ENCODE data around the gene TAF15.

The TAF15 gene

GRCh38 chr17:35778641-35779196 is 30.6 kb upstream of the TAF15 start:
- no peak overlapping the region for H3K4me3 ChIP-seq (IDR thresholded peaks at IDR 0.05; ENCODE audit: insufficient read depth, low read depth, low read length)
- H2AFZ ChIP-seq (ENCODE audit: low read depth), result no peak overlapping the region
- H3K9ac ChIP-seq, result no peak overlapping the region
- TF ChIP-seq CTCF (conservative IDR thresholded peaks at IDR 0.05; ENCODE audit: low read depth, low read length), result no peak
- no peak overlapping the region for H3K27ac ChIP-seq
- no peaks in the 10 kb centered on the region for H3K4me1 ChIP-seq (ENCODE audit: low read depth, poor library complexity, severe bottlenecking)
- no peaks in the 10 kb centered on the region for H3K79me2 ChIP-seq (ENCODE audit: insufficient read depth, low read depth)
- H3K27me3 ChIP-seq (ENCODE audit: insufficient read depth, low read depth), result no peaks in the 10 kb centered on the region
- H3K36me3 ChIP-seq (ENCODE audit: insufficient read depth), result no peaks in the 10 kb centered on the region
- no peaks in the 10 kb centered on the region for H4K20me1 ChIP-seq (ENCODE audit: insufficient read depth)
- no peak overlapping the region for H3K4me2 ChIP-seq

- H3K4me3 ChIP-seq (IDR thresholded peaks at IDR 0.05; ENCODE audit: insufficient read depth, low read depth, low read length), result no peak overlapping the region
- H3K9ac ChIP-seq, result no peak overlapping the region
- no peaks in the 10 kb centered on the region for H3K4me1 ChIP-seq (ENCODE audit: low read depth, poor library complexity, severe bottlenecking)
- no peak for TF ChIP-seq CTCF (conservative IDR thresholded peaks at IDR 0.05; ENCODE audit: low read depth, low read length)
- H3K27ac ChIP-seq, result no peak overlapping the region
- H3K36me3 ChIP-seq (ENCODE audit: insufficient read depth), result no peaks in the 10 kb centered on the region
- H4K20me1 ChIP-seq (ENCODE audit: insufficient read depth), result no peaks in the 10 kb centered on the region
- no peaks in the 10 kb centered on the region for H3K79me2 ChIP-seq (ENCODE audit: insufficient read depth, low read depth)
- H3K4me2 ChIP-seq, result no peak overlapping the region
- no peaks in the 10 kb centered on the region for H3K27me3 ChIP-seq (ENCODE audit: insufficient read depth, low read depth)
- no peak overlapping the region for H2AFZ ChIP-seq (ENCODE audit: low read depth)
Observed at GRCh38 chr17:35780950-35781349, 28.3 kb upstream of the TAF15 start.

GRCh38 chr17:35784895-35785294 is 24.4 kb upstream of the TAF15 start:
- Histone ChIP-seq H3K27ac (no peak overlapping the region), H3K36me3 (ENCODE audit: insufficient read depth) (no peaks in the 10 kb centered on the region), H3K79me2 (ENCODE audit: insufficient read depth, low read depth) (no peaks in the 10 kb centered on the region), H3K4me1 (ENCODE audit: low read depth, poor library complexity, severe bottlenecking) (no peaks in the 10 kb centered on the region), H3K4me2 (no peak overlapping the region), H2AFZ (ENCODE audit: low read depth) (no peak overlapping the region), H4K20me1 (ENCODE audit: insufficient read depth) (no peaks in the 10 kb centered on the region), H3K9ac (no peak overlapping the region), H3K27me3 (ENCODE audit: insufficient read depth, low read depth) (no peaks in the 10 kb centered on the region), H3K4me3 (IDR thresholded peaks at IDR 0.05; ENCODE audit: insufficient read depth, low read depth, low read length) (no peak overlapping the region)
- TF ChIP-seq CTCF (conservative IDR thresholded peaks at IDR 0.05; ENCODE audit: low read depth, low read length), result no peak

- Histone ChIP-seq H3K27ac (no peak overlapping the region), H4K20me1 (ENCODE audit: insufficient read depth) (no peaks in the 10 kb centered on the region), H3K27me3 (ENCODE audit: insufficient read depth, low read depth) (no peaks in the 10 kb centered on the region), H3K4me2 (no peak overlapping the region), H2AFZ (ENCODE audit: low read depth) (no peak overlapping the region), H3K36me3 (ENCODE audit: insufficient read depth) (no peaks in the 10 kb centered on the region), H3K9ac (no peak overlapping the region), H3K4me1 (ENCODE audit: low read depth, poor library complexity, severe bottlenecking) (no peaks in the 10 kb centered on the region), H3K79me2 (ENCODE audit: insufficient read depth, low read depth) (no peaks in the 10 kb centered on the region), H3K4me3 (IDR thresholded peaks at IDR 0.05; ENCODE audit: insufficient read depth, low read depth, low read length) (no peak overlapping the region)
- no peak for TF ChIP-seq CTCF (conservative IDR thresholded peaks at IDR 0.05; ENCODE audit: low read depth, low read length)
Observed at GRCh38 chr17:35786941-35787432, 22.3 kb upstream of the TAF15 start.

All from KMS-11 (cell line).